Measurements from ENCODE around the gene KSR1.
"Not testable (repeated sequence)": the region's sequence is repeated elsewhere in the genome, so short reads cannot be mapped to it uniquely, and the experiment has no call there.

Gene KSR1

GRCh38 chr17:27496005-27496404 is 39.8 kb downstream of the KSR1 start:
- DNase-seq = no peak
- Mint-ChIP-seq H3K36me3 (ENCODE audit: low read depth) (peaks cover 62% of the 10 kb centered on the region), H3K27ac (peak overlapping the region; percentile 47), H3K9me3 (peaks cover 12% of the 10 kb centered on the region), H3K4me1 (ENCODE audit: low read depth) (peaks cover 35% of the 10 kb centered on the region), H3K27me3 (no peaks in the 10 kb centered on the region), H3K4me3 (no peak overlapping the region)

- no peak for DNase-seq
- Mint-ChIP-seq H3K36me3 (ENCODE audit: low read depth) (peaks cover 63% of the 10 kb centered on the region), H3K4me3 (no peak overlapping the region), H3K4me1 (ENCODE audit: low read depth) (peaks cover 31% of the 10 kb centered on the region), H3K9me3 (peaks cover 12% of the 10 kb centered on the region), H3K27ac (no peak overlapping the region), H3K27me3 (no peaks in the 10 kb centered on the region)
These were observed 40.2 kb downstream of the KSR1 start for GRCh38 chr17:27496437-27496943.

GRCh38 chr17:27496971-27497370 is 40.7 kb downstream of the KSR1 start:
- H3K27me3 Mint-ChIP-seq = no peaks in the 10 kb centered on the region
- H3K4me3 Mint-ChIP-seq = no peak overlapping the region
- H3K4me1 Mint-ChIP-seq (ENCODE audit: low read depth) = peaks cover 26% of the 10 kb centered on the region
- no peak overlapping the region for H3K27ac Mint-ChIP-seq
- peaks cover 12% of the 10 kb centered on the region for H3K9me3 Mint-ChIP-seq
- H3K36me3 Mint-ChIP-seq (ENCODE audit: low read depth) = peaks cover 65% of the 10 kb centered on the region
- DNase-seq = no peak

- Mint-ChIP-seq H3K27ac (no peak overlapping the region), H3K4me1 (ENCODE audit: low read depth) (peaks cover 22% of the 10 kb centered on the region), H3K4me3 (no peak overlapping the region), H3K36me3 (ENCODE audit: low read depth) (peaks cover 65% of the 10 kb centered on the region), H3K27me3 (no peaks in the 10 kb centered on the region), H3K9me3 (peaks cover 12% of the 10 kb centered on the region)
- DNase-seq = no peak
These were observed 41.4 kb downstream of the KSR1 start for GRCh38 chr17:27497696-27498095.

GRCh38 chr17:27498615-27499309 is 42.5 kb downstream of the KSR1 start:
- Mint-ChIP-seq H3K27ac (no peak overlapping the region), H3K4me3 (no peak overlapping the region), H3K9me3 (peaks cover 12% of the 10 kb centered on the region), H3K4me1 (ENCODE audit: low read depth) (peaks cover 30% of the 10 kb centered on the region), H3K27me3 (no peaks in the 10 kb centered on the region), H3K36me3 (ENCODE audit: low read depth) (peaks cover 73% of the 10 kb centered on the region)
- DNase-seq = no peak

- no peak overlapping the region for H3K27ac Mint-ChIP-seq
These were observed 43.4 kb downstream of the KSR1 start for GRCh38 chr17:27499451-27500265.

GRCh38 chr17:27501338-27501737 is 45.1 kb downstream of the KSR1 start:
- not testable (repeated sequence) for DNase-seq, H3K4me3 Mint-ChIP-seq, H3K27ac Mint-ChIP-seq, H3K27me3 Mint-ChIP-seq
- Mint-ChIP-seq H3K9me3 (peaks cover 12% of the 10 kb centered on the region), H3K4me1 (ENCODE audit: low read depth) (peaks cover 26% of the 10 kb centered on the region), H3K36me3 (ENCODE audit: low read depth) (peaks cover 79% of the 10 kb centered on the region)

More at GRCh38 chr17:27499451-27500265, 43.4 kb downstream of the KSR1 start:
- H3K4me1 Mint-ChIP-seq (ENCODE audit: low read depth) = peaks cover 25% of the 10 kb centered on the region
- peaks cover 12% of the 10 kb centered on the region for H3K9me3 Mint-ChIP-seq
- no peak for DNase-seq
- peaks cover 74% of the 10 kb centered on the region for H3K36me3 Mint-ChIP-seq (ENCODE audit: low read depth)
- no peak overlapping the region for H3K4me3 Mint-ChIP-seq
- no peaks in the 10 kb centered on the region for H3K27me3 Mint-ChIP-seq

GRCh38 chr17:27502526-27503324 is 46.5 kb downstream of the KSR1 start:
- Mint-ChIP-seq H3K9me3 (peaks cover 12% of the 10 kb centered on the region), H3K4me3 (no peak overlapping the region), H3K27me3 (no peaks in the 10 kb centered on the region), H3K36me3 (ENCODE audit: low read depth) (peaks cover 74% of the 10 kb centered on the region), H3K4me1 (ENCODE audit: low read depth) (peaks cover 30% of the 10 kb centered on the region), H3K27ac (no peak overlapping the region)
- no peak for DNase-seq

- H3K27ac Mint-ChIP-seq = no peak overlapping the region
These were observed 47.4 kb downstream of the KSR1 start for GRCh38 chr17:27503611-27504010.

GRCh38 chr17:27504188-27504995 is 48.1 kb downstream of the KSR1 start:
- H3K9me3 Mint-ChIP-seq = peaks cover 12% of the 10 kb centered on the region
- DNase-seq = no peak
- H3K27ac Mint-ChIP-seq = peak overlapping the region; percentile 37
- peaks cover 32% of the 10 kb centered on the region for H3K4me1 Mint-ChIP-seq (ENCODE audit: low read depth)
- H3K27me3 Mint-ChIP-seq = no peaks in the 10 kb centered on the region
- H3K36me3 Mint-ChIP-seq (ENCODE audit: low read depth) = peaks cover 61% of the 10 kb centered on the region
- no peak overlapping the region for H3K4me3 Mint-ChIP-seq

More at GRCh38 chr17:27503611-27504010, 47.4 kb downstream of the KSR1 start:
- Mint-ChIP-seq H3K4me1 (ENCODE audit: low read depth) (peaks cover 32% of the 10 kb centered on the region), H3K4me3 (no peak overlapping the region), H3K9me3 (peaks cover 12% of the 10 kb centered on the region), H3K36me3 (ENCODE audit: low read depth) (peaks cover 68% of the 10 kb centered on the region), H3K27me3 (no peaks in the 10 kb centered on the region)
- DNase-seq = no peak

GRCh38 chr17:27506348-27507218 is 50.3 kb downstream of the KSR1 start:
- H3K27ac Mint-ChIP-seq = peak overlapping the region; percentile 74
- H3K36me3 Mint-ChIP-seq (ENCODE audit: low read depth) = peaks cover 45% of the 10 kb centered on the region
- H3K4me3 Mint-ChIP-seq = peak overlapping the region; percentile 25
- no peak for DNase-seq
- H3K9me3 Mint-ChIP-seq = no peaks in the 10 kb centered on the region
- no peaks in the 10 kb centered on the region for H3K27me3 Mint-ChIP-seq
- H3K4me1 Mint-ChIP-seq (ENCODE audit: low read depth) = peaks cover 36% of the 10 kb centered on the region

- DNase-seq = no peak
- Mint-ChIP-seq H3K27me3 (no peaks in the 10 kb centered on the region), H3K9me3 (no peaks in the 10 kb centered on the region), H3K4me1 (ENCODE audit: low read depth) (peaks cover 19% of the 10 kb centered on the region), H3K4me3 (no peak overlapping the region), H3K36me3 (ENCODE audit: low read depth) (peaks cover 11% of the 10 kb centered on the region), H3K27ac (peak overlapping the region; percentile 12)
These were observed 55.1 kb downstream of the KSR1 start for GRCh38 chr17:27511168-27511883.
